GM19351 (cell line): ENCODE data around the gene KLHDC3.
"Not testable (repeated sequence)": the region's sequence is repeated elsewhere in the genome, so short reads cannot be mapped to it uniquely, and the experiment has no call there.

Experiments used
- ATAC-seq: cut with Tn5 transposase; IDR thresholded peaks from one replicate; pipeline ENCODE4 v1.9.1; 2021; ENCODE audit warnings: mild to moderate bottlenecking, moderate library complexity; ENCODE audit not compliant: unreplicated experiment

The KLHDC3 gene

DNA sequence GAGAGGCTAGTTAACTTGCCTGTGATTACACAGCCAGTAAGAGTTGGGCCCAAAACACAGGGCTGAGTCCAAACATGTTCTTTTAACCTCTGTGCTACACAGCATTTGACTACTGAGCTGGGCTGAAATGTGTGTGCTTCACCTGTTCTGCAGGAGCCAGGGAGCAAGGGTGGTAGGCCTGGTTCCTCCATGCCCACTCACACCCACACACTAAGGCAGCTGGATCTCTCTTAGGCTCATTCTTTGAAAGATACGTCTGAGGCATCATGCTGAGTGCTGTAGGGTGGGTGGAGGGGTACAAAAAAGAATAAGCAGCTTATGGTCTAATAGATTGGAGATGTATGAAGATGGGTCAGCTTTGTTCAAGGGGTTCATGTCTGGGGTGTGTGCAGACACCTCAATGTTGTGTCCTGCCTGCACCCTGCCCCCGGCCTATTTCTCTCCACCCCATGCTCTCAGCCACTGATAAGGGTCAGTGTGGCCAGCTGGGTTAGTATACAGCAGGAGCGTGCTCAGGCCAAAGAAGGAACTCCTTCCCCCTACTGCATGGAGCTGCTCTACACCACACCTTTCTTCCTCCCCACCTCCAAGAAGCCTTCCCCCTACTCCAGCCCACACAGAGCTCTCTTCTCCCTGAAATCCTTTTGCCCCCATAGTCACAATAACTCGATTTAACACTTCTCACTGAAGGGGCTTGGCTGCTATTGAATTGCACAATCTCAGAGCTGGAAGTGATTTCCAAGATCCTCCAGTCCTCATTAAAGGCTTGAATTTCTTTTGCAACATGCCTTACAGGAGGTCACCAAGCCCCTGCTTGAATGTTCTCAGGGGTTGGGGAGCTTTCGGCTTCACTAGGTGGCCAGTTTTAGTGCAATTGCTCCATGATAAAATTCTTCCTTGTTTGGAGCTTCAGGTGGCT, 26.3 kb upstream of the KLHDC3 start:
- ATAC-seq = no peak

DNA sequence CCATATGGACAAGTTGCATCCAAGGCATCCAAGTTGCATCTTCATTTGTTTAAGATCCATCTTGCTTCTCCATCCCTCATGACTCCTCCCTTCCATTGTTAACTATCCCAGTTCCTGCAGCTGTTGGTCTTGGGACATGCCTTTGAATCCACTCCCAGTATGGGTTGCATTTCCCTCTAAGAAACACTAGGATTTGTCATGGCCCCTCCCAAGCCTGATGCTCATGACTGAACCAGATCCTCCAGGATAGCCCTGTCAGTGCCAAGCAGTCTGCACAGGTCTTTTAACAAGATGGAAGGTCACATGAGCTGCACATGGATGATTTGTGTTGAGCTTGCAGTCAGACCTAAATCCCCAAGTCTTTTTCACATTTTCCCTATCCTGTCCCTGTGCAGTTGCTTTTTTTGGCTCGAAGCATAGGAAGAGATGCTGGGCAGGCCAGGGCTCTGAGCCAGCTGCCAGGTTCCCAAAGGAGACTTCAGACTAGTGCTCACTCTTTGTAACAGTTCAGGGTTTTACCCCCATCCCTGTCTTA, 25.5 kb upstream of the KLHDC3 start:
- ATAC-seq = no peak

- ATAC-seq = no peak
These were observed 24.1 kb upstream of the KLHDC3 start for GRCh38 chr6:42989923-42990322.

- no peak for ATAC-seq
These were observed 20.6 kb upstream of the KLHDC3 start for GRCh38 chr6:42993445-42993844.

DNA sequence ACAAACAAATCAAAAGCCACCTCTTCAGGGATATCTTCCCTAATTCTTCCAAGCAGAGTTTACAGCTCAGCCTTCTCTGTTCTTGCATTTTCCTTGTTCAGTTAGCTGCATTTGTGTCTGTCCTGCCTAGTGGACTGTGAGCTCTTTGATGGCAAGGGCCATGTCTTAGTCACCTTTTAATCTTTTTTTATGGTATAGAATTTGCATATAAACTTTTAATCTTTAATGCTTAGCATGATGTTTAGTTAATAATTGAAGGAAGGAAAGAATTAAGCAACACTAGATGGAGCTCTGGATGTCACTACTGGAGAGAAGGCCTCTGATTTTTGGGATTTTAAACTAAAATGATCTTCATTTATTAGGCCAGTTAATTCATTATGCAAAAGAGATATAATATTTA, 17.5 kb upstream of the KLHDC3 start:
- ATAC-seq = no peak

GRCh38 chr6:42998205-42998604, 15.8 kb upstream of the KLHDC3 start:
- ATAC-seq = not testable (repeated sequence)

DNA sequence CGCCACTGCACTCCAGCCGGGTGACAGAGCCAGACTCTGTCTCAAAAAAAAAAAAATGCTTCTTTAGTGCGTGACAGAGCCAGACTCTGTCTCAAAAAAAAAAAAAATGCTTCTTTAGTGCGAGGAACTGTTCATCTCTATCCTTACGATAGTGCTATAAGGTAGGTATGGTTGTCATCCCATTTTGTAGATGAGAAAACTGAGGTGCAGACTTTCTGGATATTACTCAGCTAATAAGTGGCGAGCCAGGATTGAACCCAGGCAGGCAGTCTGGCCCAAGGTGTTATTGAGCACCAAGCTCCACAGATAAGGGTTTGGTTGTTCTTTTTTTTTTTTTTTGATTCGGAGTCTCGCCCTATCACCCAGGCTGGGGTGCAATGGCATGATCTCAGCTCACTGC, 12.2 kb upstream of the KLHDC3 start:
- no peak for ATAC-seq

DNA sequence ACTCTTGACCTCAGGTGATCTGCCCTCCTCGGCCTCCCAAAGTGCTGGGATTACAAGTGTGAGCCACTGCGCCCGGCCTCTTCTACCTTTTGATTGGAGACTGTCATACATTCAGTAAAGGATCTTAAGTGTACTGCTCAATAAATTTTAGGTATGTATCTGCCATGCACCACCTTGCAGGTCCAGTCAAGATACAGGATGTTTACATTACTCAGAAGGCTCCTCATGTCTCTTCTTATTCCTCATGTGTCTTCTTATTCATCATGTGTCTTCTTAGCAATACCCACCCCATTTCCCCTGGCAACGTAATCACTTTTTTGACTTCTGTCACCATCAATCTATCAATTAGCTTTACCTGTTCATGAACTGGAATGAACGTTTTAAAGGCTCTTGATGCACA, 8.2 kb upstream of the KLHDC3 start:
- no peak for ATAC-seq

DNA sequence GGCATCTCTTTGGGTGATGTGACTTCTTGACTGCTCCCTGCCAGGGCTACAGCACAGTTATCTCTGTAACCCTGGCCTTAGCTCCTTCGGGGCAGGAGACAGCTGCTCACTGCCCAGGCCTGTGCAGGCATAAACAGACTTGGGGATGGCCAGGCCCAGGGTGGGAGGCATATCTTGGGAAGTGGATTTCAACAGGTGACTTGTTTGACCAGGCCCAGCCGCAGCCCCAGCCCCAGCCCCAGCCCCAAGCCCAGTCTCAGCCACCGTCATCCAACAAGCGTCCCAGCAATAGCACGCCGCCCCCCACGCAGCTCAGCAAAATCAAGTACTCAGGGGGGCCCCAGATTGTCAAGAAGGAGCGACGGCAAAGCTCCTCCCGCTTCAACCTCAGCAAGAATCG, 7.8 kb upstream of the KLHDC3 start:
- ATAC-seq = no peak

GRCh38 chr6:43007126-43007525, 6.9 kb upstream of the KLHDC3 start:
- ATAC-seq = no peak

- no peak for ATAC-seq
These were observed 4.9 kb upstream of the KLHDC3 start for GRCh38 chr6:43009124-43009523.

GRCh38 chr6:43011207-43011606, 2.8 kb upstream of the KLHDC3 start:
- no peak for ATAC-seq

DNA sequence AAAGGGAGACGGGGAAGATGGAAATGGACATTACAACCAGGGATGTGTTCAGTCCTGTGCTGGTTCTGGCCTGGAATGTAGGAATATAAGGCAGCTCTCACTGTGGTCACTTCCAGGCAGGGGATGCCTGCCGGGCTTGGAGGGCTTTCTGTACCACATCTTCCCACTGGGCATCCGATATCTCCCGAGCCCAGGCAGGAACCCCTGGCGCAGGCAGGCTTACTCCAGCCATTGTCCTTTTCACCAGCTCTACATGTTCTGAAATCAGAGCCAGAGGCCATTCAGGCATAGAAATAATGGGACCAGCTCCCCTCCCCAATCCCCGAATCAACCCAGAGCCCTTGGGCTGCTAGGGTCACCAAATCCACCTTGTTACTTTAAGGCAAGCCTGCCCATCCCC, 1.7 kb upstream of the KLHDC3 start:
- ATAC-seq = no peak

DNA sequence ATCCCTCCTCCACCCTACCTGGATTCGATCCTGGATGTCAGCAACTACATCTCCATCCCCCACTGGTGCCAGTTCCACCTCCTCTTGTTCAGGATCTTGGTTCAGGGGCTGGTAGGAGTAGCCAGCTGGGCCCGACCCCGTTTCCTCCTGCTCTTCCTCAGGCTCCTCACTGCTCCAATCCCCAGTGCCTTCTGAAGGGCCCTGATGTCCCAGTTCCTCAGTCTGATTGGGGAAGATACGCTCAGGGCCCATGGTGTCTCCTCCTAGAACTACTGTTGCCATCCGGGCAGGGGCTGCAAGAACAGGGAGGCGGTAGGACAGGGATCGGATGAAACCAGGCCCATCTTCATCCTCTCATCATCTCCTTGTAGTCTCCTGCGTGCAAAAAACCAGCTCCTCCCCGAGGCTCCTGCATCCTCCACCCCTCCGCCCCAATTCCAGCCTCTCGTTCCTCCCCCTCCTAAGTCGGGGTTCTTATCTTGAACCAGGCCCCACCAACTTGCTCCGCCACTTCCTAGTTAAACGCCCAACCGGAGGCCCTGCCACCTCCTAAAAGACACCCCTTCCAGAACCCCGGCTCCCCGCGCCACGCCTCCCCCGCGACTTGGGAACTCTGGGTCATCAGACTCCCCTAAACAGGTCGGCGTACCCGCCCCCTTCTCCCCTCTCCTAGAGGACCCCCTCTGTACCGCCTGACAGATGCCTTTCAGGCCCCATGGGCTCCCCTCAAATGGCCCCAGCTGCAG, 779 bp upstream of the KLHDC3 start:
- no peak for ATAC-seq

- no peak for ATAC-seq
These were observed 423 bp downstream of the KLHDC3 start for GRCh38 chr6:43014434-43014909.

GRCh38 chr6:43016176-43016942, 2.3 kb downstream of the KLHDC3 start:
- no peak for ATAC-seq

DNA sequence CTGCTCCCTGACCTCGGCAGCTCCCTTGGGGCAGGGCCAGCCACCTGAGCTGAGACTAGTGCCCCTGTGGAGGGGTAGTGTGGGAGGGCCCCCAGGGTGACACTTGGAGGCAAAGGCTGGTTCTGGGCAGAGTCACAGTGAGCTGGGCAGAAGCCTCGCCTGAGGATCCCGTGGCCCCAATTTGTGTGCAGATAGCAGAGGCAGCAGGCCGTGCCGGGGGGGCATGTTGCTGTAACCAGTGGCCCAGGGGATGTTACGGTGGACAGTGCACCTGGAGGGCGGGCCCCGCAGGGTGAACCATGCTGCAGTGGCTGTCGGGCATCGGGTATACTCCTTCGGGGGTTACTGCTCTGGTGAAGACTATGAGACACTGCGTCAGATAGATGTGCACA, 2.9 kb downstream of the KLHDC3 start:
- no peak for ATAC-seq

GRCh38 chr6:43019152-43019551, 5.1 kb downstream of the KLHDC3 start:
- no peak for ATAC-seq

GRCh38 chr6:43020052-43020705, 6.1 kb downstream of the KLHDC3 start:
- no peak for ATAC-seq

DNA sequence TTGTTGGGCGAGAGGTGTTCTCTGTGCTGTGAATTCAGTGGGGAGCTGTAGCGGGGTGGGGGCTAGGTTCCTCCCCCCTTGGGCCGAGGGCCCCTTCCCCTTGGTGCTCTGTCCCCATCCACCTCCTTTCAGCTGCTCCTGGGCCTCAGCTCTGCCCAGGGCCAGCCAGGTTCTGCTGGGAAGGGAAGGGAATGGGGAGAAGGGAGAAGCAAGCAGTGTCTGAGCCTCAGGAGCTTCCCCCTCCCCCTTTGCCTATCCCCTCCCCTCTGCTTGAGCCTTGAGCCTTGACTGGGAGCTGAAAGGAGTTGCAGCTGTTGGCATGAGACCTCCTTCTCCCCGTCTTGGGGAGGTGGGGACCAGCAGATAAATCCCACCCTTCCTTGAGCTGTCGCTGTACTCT, 6.8 kb downstream of the KLHDC3 start:
- ATAC-seq = no peak
